ENCODE results near the gene FKBP2.

Gene FKBP2

GRCh38 chr11:64286801-64287159, 45.9 kb downstream of the FKBP2 start:
- DNase-seq: no peak

DNA sequence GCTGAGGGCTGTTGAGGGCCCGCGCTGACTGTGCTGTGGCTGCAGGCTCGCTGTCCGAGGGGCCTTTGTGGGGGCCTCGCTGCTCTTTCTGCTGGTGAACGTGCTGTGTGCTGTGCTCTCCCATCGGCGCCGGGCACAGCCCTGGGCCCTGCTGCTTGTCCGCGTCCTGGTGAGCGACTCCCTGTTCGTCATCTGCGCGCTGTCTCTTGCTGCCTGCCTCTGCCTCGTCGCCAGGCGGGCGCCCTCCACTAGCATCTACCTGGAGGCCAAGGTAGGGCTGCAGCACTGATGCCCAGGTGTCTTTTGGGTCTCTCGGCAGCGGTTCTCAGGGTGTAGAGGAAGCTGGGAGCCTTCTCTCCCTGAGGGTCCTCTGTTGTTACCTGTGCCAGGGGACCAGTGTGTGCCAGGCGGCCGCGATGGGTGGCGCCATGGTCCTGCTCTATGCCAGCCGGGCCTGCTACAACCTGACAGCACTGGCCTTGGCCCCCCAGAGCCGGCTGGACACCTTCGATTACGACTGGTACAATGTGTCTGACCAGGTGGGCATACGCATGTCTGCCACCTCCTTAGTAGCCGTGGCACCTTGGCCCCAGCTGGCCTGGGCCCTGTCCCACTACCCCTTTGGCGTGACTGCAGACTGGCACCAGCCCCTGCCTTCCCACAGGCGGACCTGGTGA, 46.9 kb downstream of the FKBP2 start:
- DNase-seq: no peak

DNA sequence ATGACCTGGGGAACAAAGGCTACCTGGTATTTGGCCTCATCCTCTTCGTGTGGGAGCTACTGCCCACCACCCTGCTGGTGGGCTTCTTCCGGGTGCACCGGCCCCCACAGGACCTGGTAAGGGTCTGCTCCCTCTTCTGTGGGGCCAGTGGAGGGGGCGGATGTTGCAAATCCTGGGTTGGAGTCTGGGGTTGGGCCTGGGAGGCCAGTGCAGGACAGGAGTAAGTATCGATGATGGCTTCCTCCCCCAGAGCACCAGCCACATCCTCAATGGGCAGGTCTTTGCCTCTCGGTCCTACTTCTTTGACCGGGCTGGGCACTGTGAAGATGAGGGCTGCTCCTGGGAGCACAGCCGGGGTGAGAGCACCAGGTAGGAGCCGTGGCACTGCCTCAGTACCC, 47.5 kb downstream of the FKBP2 start:
- no peak for DNase-seq

- no peak for DNase-seq
These were observed 48.2 kb downstream of the FKBP2 start for GRCh38 chr11:64289002-64289564.

- DNase-seq: no peak
These were observed 49.7 kb downstream of the FKBP2 start for GRCh38 chr11:64290352-64291261.

DNA sequence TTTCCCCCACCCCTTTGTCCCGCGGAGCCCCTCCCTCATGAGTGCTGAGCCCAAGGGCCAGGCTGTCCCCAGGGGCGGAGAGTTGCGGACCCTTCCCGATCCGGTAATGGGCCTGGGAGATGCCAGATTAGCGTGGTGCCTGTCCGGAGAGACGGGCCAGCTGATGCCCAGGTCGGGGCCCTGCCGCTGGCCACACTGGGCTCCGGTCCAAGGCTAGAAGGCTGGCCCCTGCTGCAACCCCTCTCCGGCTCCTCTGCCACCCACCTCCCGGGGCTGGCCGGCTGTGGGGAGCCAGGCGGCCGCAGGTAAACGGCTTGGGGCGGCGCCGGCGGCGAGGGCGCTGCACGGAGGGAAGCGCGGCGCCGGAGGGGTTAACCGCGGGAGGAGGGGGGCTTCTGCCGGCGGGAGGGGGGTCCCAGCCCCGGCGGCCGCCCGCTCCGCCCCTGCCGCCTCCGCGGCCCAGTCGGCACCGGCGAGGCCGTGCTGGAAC, 50.4 kb downstream of the FKBP2 start, which contains the start of gene KCNK4:
TSS of gene KCNK4 (plus strand) at position 41 of the 490 bp plus-strand sequence. CDS start 1,717 bp downstream, outside the sequence.
- DNase-seq: no peak

- peak; percentile 50 for DNase-seq
These were observed 51.0 kb downstream of the FKBP2 start for GRCh38 chr11:64291752-64292459.

GRCh38 chr11:64292460-64293254, 51.8 kb downstream of the FKBP2 start:
- DNase-seq: no peak
